Peyer's patch (tissue), 4 donors: ENCODE data around the gene G6PC2.

Experiments
- CTCF ChIP-seq, 6 experiments: fragments of 450-650 bp in 4 of 6; fragments of 200-600 bp in 2 of 6; sonication (generic) in 1 of 6; IDR thresholded peaks; one replicate each; pipeline ENCODE4 v1.5.1; 2017 to 2019; ENCODE audit warnings: antibody characterized with exemption in 6 of 6, mild to moderate bottlenecking in 3 of 6, moderate library complexity in 1 of 6
- POLR2A ChIP-seq, 2 donors: fragments of 450-650 bp; IDR thresholded peaks; one replicate each; pipeline ENCODE4 v1.5.1; 2017; ENCODE audit warnings: antibody characterized with exemption in 2 of 2, mild to moderate bottlenecking in 2 of 2, moderate library complexity in 2 of 2

GRCh38 chr2:168929031-168929430, 27.9 kb downstream of the G6PC2 start:
- TF ChIP-seq CTCF (IDR thresholded peaks at IDR 0.05) (no peak), POLR2A (IDR thresholded peaks at IDR 0.05) (no peak)
